AG04450 (cell line): Measurements from ENCODE around the gene POMT2. TPM values are rescaled to one million over a fixed set of nuclear protein-coding genes. Genes with fewer than 3 reads are reported as not detected.

ENCODE experiments used
- CTCF ChIA-PET: fragments of 300-600, 350-600 bp; formaldehyde crosslinking; extraction: SDS; loops from one replicate; lab custom pipeline; 2022; ENCODE audit warnings: antibody characterized with exemption, inconsistent platforms; lab: Charles Lee
- POLR2A ChIA-PET: fragments of 350-600 bp; formaldehyde crosslinking; extraction: SDS; loops from one replicate; lab custom pipeline; 2021; ENCODE audit warnings: antibody characterized with exemption, inconsistent platforms; lab: Yijun Ruan, JAX
- DNase-seq: peaks from one replicate; pipeline ENCODE4 v3.0.0-alpha.2; 2011; ENCODE audit warnings: low read depth, low spot score
- H3K27ac ChIP-seq: one replicate; pipeline ENCODE4 v1.5.1; 2012; ENCODE audit warnings: low read depth, low read length, control low read depth
- H3K27me3 ChIP-seq: one replicate; pipeline ENCODE4 v1.6.0; 2012; ENCODE audit warnings: low read length; ENCODE audit not compliant: control insufficient read depth, insufficient read depth
- H3K4me3 ChIP-seq: 2 replicates; pipeline ENCODE4 v1.5.1; 2011; ENCODE audit warnings: mild to moderate bottlenecking, low read depth, low read length, control low read depth
- H3K9me3 ChIP-seq: 2 replicates; pipeline ENCODE4 v1.5.1; 2012; ENCODE audit warnings: low read length; ENCODE audit not compliant: control insufficient read depth, insufficient read depth
- CTCF ChIP-seq: IDR thresholded peaks from 2 replicates; pipeline ENCODE4 v1.5.1; 2011; ENCODE audit warnings: low read depth, low read length, control low read depth, inconsistent platforms
- polyA plus RNA-seq: library from polyadenylated mRNA; depleted of rRNA; stranded (reverse); fragments of >200 nt; gene quantifications from 2 replicates; pipeline ENCODE4 v1.2.3, GENCODE V29; 2011

The POMT2 gene
- polyA plus RNA-seq, 1 experiment, result 17.2 TPM

- peaks cover 47% of the 10 kb centered on the region for H3K27me3 ChIP-seq
- no peak for DNase-seq
- no peak for TF ChIP-seq CTCF
- H3K4me3 ChIP-seq, result no peak overlapping the region
- ChIA-PET CTCF (no interaction called here), POLR2A (no interaction called here)
- H3K27ac ChIP-seq, result no peak overlapping the region
- no peaks in the 10 kb centered on the region; the same call in 1 of the 2 replicates for H3K9me3 ChIP-seq
Measured at GRCh38 chr14:77265561-77266335, 54.9 kb downstream of the POMT2 start.

GRCh38 chr14:77265187-77265515 is 55.5 kb downstream of the POMT2 start:
- H3K27ac ChIP-seq, result no peak overlapping the region
- POLR2A ChIA-PET, result no interaction called here
- CTCF ChIA-PET, result no interaction called here
- no peak overlapping the region for H3K4me3 ChIP-seq
- DNase-seq, result no peak
- H3K27me3 ChIP-seq, result peaks cover 49% of the 10 kb centered on the region
- TF ChIP-seq CTCF, result no peak
- H3K9me3 ChIP-seq, result no peaks in the 10 kb centered on the region; the same call in 1 of the 2 replicates

- ChIA-PET CTCF (no interaction called here), POLR2A (no interaction called here)
- H3K9me3 ChIP-seq, result no peaks in the 10 kb centered on the region; the same call in 1 of the 2 replicates
- peaks cover 45% of the 10 kb centered on the region for H3K27me3 ChIP-seq
- no peak overlapping the region for H3K4me3 ChIP-seq
- no peak for TF ChIP-seq CTCF
- DNase-seq, result no peak
- no peak overlapping the region for H3K27ac ChIP-seq
Measured at GRCh38 chr14:77264466-77265186, 56.1 kb downstream of the POMT2 start.

- ChIA-PET POLR2A (no interaction called here), CTCF (no interaction called here)
- Histone ChIP-seq H3K27me3 (peaks cover 31% of the 10 kb centered on the region), H3K9me3 (no peaks in the 10 kb centered on the region; the same call in 1 of the 2 replicates), H3K27ac (no peak overlapping the region), H3K4me3 (no peak overlapping the region)
- TF ChIP-seq CTCF, result no peak
- DNase-seq, result no peak
Measured at GRCh38 chr14:77260631-77261030, 60.1 kb downstream of the POMT2 start.

- no peak for TF ChIP-seq CTCF
- DNase-seq, result no peak
- H3K4me3 ChIP-seq, result no peak overlapping the region
- H3K9me3 ChIP-seq, result no peaks in the 10 kb centered on the region; the same call in 1 of the 2 replicates
- ChIA-PET POLR2A (no interaction called here), CTCF (no interaction called here)
- H3K27me3 ChIP-seq, result peaks cover 28% of the 10 kb centered on the region
- no peak overlapping the region for H3K27ac ChIP-seq
Measured at GRCh38 chr14:77260199-77260598, 60.5 kb downstream of the POMT2 start.
